ENCODE results near the gene PSMF1.

GRCh38 chr20:1186367-1186991 lies 68.1 kb downstream of the PSMF1 start:
- TF ChIP-seq ZNF24 (IDR thresholded peaks at IDR 0.05) (no peak), PATZ1 (CRISPR knock-in tag; IDR thresholded peaks at IDR 0.05) (no peak), MAZ (IDR thresholded peaks at IDR 0.05; ENCODE audit: borderline replicate concordance, low read depth, low read length) (no peak; the same call in 1 of the 2 replicates), MAZ (CRISPR knock-in tag; IDR thresholded peaks at IDR 0.05; ENCODE audit: low read depth) (no peak), TCF7L2 (IDR thresholded peaks at IDR 0.05; ENCODE audit: low read depth, low read length) (no peak)
